GM12873 (cell line): ENCODE data around the gene RYR2.

Experiments used
- CTCF ChIP-seq: IDR thresholded peaks from 2 replicates; pipeline ENCODE4 v1.5.1; 2012; ENCODE audit warnings: low read depth, mild to moderate bottlenecking, moderate library complexity, low read length, control low read depth; ENCODE audit not compliant: insufficient read depth; ENCODE audit errors: missing control alignments

RYR2 gene

GRCh38 chr1:237342730-237343129 is 300.7 kb downstream of the RYR2 start:
- no peak for TF ChIP-seq CTCF

- TF ChIP-seq CTCF = no peak
These were observed 310.8 kb downstream of the RYR2 start for GRCh38 chr1:237352747-237353146.

GRCh38 chr1:237353918-237354317 is 311.9 kb downstream of the RYR2 start:
- TF ChIP-seq CTCF = no peak

GRCh38 chr1:237355022-237355421 is 313.0 kb downstream of the RYR2 start:
- TF ChIP-seq CTCF = no peak

- no peak for TF ChIP-seq CTCF
These were observed 316.6 kb downstream of the RYR2 start for GRCh38 chr1:237358555-237358954.

- TF ChIP-seq CTCF = no peak
These were observed 325.8 kb downstream of the RYR2 start for GRCh38 chr1:237367758-237368157.

GRCh38 chr1:237383791-237384190 is 341.8 kb downstream of the RYR2 start:
- TF ChIP-seq CTCF = no peak
